ENCODE data around the gene GRM8.

GRM8 gene

DNA sequence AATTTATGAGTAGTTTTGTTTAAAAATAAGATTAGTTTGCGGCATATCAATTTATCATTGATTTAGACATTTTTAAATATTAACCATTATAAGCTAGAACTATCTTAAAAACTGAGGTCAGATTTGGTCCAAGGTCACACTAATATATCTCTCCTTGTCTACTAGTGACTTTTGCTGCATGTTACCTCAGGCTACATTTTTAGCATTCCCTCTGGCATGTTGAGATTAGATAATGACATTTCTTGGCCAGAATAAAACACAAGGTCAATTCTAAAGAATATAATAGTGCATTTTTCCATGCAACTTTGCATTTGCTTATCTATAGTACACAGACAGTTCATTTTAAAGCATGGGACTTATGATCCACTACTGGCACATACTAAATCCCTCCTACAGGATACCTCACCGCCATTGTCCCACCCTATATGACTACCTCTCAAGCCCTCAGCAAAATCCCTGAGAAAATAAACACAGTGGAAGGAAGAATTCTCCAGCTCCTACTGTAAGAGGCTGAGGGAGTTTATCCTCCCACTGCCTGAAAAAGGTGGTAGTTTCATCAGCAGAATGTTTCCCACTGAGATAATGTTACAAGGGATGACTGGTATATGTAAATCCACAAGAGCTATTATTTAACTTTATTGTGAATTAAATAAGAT is 816.4 kb downstream of the GRM8 start:
- TF ChIP-seq, protein P1, sequence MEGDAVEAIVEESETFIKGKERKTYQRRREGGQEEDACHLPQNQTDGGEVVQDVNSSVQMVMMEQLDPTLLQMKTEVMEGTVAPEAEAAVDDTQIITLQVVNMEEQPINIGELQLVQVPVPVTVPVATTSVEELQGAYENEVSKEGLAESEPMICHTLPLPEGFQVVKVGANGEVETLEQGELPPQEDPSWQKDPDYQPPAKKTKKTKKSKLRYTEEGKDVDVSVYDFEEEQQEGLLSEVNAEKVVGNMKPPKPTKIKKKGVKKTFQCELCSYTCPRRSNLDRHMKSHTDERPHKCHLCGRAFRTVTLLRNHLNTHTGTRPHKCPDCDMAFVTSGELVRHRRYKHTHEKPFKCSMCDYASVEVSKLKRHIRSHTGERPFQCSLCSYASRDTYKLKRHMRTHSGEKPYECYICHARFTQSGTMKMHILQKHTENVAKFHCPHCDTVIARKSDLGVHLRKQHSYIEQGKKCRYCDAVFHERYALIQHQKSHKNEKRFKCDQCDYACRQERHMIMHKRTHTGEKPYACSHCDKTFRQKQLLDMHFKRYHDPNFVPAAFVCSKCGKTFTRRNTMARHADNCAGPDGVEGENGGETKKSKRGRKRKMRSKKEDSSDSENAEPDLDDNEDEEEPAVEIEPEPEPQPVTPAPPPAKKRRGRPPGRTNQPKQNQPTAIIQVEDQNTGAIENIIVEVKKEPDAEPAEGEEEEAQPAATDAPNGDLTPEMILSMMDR (IDR thresholded peaks at IDR 0.05; ENCODE audit: low read depth, low read length): no peak
- H3K4me3 ChIP-seq (ENCODE audit: low read depth, low read length): no peak overlapping the region

DNA sequence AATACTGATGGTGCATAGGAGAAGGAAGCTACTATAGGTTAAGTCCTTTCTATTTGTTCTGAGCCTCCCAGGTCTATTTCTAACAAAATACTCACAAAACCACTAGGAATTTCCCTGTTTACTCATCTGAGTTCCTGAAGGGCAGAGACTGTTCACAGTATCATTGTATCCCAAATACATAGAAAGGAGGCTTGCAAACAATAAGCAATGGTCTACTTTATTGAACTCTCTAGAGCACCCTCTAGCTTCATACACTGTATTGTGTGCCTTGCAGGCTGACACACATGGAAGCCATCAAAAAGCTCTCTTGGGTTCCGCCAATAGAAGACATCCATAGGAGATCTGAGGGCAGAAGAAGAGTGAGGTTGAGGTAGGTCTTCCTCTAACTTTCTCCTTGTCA is 826.1 kb downstream of the GRM8 start:
- TF ChIP-seq, protein P1 (IDR thresholded peaks at IDR 0.05; ENCODE audit: low read depth, low read length): no peak
- H3K4me3 ChIP-seq (ENCODE audit: low read depth, low read length): no peak overlapping the region

DNA sequence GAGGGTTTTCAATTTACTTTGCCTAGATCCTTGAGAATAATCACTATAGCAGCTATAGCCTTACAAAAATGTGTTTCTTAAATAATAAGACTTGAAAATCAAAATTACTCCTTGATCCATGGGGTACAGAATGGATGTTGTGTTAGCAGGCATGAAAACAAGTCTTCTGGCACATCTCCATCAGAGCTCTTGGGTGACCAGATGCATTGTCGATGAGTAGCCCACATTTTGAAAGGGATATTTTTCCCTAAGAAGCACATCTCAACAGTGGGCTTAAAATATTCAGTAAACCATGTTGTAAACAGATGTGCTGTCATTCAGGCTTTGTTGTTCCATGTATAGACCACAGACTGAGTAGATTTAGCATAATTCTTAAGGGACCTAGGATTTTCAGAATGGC is 827.8 kb downstream of the GRM8 start:
- TF ChIP-seq, protein P1 (IDR thresholded peaks at IDR 0.05; ENCODE audit: low read depth, low read length): no peak
- no peak overlapping the region for H3K4me3 ChIP-seq (ENCODE audit: low read depth, low read length)

DNA sequence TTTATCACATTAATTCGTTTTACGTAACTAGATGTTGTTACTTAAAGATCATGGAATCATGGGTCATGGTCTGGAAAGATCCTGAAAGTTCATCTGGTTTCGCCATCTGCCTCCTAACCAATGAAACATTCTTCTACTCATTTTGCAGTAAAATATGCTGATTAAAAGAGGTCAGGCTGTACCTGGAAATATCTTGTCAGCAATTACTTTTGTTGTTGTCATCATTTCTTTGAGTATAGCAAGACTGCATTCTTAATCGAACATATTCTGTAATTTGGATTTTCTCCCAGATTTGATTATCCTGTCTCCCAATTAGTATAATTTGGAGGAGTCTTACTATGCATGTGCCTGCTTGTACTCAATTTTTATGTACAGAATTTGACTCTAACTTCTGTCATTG is 833.7 kb downstream of the GRM8 start:
- TF ChIP-seq, protein P1 (IDR thresholded peaks at IDR 0.05; ENCODE audit: low read depth, low read length): no peak
- H3K4me3 ChIP-seq (ENCODE audit: low read depth, low read length): no peak overlapping the region

DNA sequence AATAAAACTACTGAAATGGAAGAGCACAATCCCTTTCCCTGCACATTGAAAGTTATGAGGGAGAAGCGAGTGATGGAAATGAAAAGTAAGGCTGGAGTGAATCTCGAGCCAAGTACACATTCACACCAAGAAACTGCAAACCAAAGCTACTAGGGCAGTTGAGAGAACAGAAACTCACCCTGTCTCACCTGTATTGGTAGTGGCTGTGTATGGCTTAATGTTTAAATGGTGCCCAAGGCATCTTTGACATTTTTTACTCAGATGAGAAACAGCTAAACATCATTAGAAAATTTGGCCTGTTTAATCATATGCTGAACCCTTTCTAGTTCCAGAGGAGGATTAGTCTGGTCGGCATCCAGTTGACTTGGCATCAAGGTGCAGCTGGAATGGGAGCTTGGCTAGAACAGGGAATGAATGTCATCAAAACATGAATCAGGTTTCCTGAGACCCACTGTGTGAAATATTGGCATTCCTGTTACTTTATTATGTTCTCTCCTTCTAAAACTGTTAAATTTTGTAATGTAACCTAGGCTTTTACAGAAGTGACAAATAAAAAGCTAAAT is 840.8 kb downstream of the GRM8 start:
- TF ChIP-seq, protein P1 (IDR thresholded peaks at IDR 0.05; ENCODE audit: low read depth, low read length): no peak
- no peak overlapping the region for H3K4me3 ChIP-seq (ENCODE audit: low read depth, low read length)

DNA sequence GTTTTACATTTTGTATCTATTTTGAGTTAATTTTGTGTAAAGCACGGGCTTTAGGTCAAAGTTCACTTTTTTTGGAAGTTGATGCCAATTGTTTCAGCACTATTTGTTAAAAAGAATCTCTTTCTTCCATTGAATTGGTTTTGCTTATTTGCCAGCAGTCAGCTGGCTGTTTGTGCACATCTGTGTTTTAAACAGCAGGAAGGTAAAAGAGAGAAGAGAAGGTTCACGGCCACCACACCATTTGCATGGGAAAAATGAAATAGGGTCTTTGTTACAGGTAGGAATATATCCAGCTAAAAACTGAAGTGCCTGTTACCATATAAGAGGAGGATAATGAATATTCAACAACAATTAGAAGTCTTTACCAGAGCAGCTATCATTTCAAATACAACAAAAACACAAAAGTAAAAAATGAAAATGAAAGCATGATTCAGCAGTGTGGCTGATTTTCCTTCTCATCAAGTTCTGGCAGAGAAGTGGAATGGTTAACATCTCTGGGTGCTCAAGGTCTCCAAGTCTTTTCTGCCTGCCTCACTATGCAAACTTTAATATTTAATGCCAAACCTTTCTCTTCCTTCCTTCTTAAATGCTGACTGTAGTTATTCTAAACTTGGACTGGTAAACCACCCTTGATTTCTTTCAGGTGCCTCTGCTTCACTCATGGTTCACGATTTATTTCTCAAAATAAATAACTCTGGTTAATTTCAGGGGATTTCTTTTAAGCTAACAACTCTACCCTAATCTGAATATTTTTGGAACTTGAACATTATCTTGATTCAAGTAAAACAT is 841.5 kb downstream of the GRM8 start:
- no peak overlapping the region for H3K4me3 ChIP-seq (ENCODE audit: low read depth, low read length)
- TF ChIP-seq, protein P1 (IDR thresholded peaks at IDR 0.05; ENCODE audit: low read depth, low read length): no peak

DNA sequence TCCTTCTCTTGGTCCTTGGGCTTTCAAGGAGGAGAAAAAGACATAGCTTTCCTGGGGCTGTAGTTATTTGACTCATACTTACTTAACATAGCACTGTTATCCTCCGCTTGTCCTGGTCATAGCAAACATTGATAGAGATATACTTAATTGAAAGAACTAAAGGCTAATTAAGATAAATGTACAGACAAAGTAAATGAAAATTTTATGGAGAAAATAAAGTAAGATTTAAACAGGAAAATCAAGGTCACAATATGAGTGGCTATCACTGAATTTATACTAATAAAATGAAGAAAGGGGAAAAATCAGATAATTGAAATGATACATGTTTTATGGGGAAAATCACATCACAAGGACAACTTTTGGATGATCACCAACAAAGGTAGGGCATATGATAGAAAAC is 849.7 kb downstream of the GRM8 start:
- no peak overlapping the region for H3K4me3 ChIP-seq (ENCODE audit: low read depth, low read length)
- TF ChIP-seq, protein P1 (IDR thresholded peaks at IDR 0.05; ENCODE audit: low read depth, low read length): no peak
